Measurements from ENCODE around the gene ACSL1.
"Not testable (repeated sequence)": the region's sequence is repeated elsewhere in the genome, so short reads cannot be mapped to it uniquely, and the experiment has no call there.

Gene ACSL1

DNA sequence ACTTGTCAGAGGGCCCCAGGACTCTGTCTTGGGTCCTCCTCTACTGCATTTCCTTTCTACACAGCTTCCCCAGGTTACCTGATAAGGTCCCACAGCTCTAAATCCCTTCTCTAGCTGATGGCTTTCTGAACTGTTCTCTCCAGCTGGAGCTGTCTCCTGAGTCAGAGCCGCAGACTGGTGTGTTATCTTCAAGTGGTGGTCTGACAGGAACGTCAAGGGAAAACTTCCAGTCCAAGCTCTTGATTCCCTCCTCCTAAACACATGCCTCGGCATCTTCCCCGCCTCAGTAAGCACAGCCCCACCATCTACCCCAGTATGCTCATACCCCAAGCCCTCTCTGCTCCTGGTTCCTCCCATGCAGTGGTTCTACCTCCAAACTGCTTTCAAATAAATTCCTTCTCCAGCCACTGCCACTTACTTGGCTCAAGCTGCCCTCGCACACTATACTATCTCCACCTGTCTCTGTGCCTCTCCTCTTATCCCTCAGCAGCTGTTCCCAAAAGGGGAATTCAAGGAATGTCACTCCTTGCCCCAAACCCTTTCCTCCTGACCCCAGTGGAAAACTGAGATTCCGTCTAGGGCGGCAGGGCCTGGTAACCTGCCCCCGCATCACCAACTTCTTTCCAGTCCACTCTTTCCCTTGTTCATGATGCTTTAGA lies 74.7 kb downstream of the ACSL1 start:
- DNase-seq = no peak

DNA sequence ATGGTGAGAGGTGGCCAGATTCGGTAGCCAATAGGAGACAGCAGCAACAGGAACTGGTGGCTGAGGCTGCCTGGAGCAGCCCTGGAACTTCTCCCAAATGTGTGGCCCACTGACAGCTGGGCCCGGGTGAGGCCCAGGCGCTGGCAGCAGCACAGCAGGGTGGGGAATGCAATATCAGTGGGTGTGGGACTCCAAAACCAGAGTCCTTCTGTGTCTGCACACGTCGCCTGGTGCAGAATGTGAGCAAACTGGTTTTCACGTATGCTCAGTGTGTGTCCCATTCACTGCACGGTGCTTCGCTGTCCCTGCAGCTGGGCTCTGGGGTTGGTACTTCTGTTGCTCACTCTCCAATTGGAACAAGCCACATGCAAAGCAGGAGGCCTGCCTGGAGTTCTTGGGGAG lies 77.5 kb downstream of the ACSL1 start:
- no peak for DNase-seq

DNA sequence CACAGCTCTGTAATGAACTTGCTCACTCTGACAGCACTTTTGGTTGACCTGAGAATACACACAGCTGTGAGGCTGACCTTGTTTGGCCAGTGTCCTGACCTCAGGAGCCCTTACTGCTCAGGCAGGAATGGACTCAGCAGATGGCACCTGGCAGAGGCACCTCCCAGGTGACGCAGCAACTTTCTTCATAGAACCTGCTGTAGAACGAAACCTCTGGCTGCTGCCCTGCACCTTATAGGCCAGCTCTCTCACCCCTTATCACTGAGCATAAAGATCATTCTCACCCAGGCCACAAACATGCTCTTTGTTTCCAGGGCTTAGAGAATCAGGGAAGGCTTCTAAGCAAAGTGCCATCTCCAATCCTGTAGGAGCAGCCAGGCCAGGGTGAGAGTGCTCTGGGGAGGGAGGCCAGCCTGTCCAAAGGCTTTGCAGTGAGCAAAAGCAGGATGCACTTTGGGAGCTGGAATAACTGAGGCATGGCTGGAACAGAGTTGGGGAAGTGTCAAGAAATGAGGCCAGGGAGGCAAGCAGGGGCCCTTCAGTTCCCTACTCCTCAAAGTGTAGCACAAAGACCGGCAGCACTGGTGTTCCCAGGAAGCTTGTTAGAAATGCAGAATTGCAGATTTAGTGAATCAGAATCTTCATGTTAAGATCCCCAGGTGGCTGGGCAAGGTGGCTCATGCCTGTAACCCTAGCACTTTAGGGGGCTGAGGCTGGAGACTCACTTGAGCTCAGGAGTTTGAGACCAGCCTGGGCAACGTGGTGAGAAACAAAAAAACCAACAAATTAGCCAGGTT lies 78.5 kb downstream of the ACSL1 start:
- peak; percentile 24 for DNase-seq

DNA sequence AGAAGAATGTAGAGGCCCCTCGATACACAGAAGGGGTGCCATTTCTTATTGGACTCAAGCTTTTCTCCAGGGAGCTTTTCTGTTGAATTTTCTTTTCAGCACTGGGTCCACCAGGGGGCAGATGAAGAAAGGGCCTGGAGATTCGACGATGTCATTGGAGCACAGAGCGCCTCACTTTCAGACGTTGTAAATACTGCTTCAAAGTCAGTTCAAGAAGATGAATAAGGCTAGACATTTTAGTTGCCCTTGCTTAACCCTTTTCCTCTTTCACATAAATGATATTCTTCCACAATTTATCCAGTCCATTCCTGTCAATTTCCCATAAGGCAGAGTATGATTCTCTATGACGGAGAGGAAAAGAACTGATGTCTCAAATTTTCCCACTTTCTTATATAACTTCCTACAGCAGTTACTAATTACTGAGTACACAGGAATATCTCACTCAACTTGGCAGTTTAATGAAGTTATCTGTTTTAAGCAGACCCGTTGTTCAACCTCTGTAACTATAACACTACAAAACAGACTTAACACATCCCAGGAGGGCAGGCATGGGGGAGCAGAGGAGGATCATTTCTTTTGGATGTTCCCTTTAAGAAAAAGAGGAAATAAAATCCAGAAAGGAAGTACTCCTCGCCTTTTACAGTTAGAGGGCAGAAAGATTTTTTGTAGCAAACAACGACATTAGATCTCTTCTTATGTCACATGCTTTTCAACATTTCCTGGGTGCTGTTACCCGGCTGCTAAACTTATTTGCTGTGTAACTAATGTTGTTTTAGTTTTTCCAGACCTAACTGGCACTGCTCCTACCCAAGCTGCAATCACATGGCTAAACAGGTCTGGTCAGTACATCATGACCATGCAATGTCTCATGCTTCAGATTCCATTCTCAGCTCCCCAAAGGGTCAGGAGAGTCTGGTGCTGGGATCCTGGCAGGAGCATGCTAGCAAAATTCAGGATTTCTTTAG lies 79.7 kb downstream of the ACSL1 start:
- DNase-seq = peak; percentile 63

DNA sequence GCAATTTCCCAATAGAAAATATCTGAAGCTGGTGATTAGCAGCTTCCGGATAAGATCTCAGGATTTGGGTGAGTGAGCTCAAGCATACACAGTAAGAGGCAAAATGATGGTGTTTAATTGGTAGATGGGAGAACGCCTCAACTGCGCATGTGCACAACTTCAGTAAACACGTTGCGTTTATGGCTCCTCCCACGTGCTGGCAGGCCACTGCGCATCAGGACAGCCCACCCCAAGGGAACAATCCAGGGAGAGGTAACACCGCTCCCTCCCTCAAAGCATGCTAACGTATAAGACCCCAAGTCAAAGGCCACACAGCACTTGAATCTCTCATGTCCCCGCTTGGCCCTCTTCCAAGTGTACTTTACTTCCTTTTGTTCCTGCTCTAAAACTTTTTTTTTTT lies 81.5 kb downstream of the ACSL1 start:
- no peak for DNase-seq

DNA sequence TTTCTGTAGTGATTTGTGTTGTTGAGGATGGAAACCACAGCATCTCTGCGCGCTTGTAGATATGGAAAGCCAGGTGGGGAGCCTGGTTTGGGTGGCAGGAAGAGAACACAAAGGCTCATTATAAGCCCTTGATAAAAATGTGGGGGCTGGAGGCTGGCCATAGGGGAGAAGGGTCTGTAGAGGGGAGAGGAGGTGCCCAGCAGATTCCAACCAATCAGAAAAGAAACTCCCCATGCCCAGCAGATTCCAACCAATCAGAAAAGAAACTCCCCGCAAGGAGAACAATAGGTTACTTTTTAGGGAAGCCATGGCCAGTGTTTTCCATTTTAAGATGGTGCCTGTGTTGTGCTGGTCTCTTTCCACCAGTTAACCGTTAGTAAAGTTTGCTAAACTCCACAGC lies 82.1 kb downstream of the ACSL1 start:
- DNase-seq = no peak

- not testable (repeated sequence) for DNase-seq
Observed at GRCh38 chr4:184741651-184742050, 84.1 kb downstream of the ACSL1 start.

- no peak for DNase-seq
Observed at GRCh38 chr4:184740980-184741391, 84.8 kb downstream of the ACSL1 start.

- DNase-seq = not testable (repeated sequence)
Observed at GRCh38 chr4:184739575-184739974, 86.2 kb downstream of the ACSL1 start.

- peak; percentile 8 for DNase-seq
Observed at GRCh38 chr4:184734758-184735157, 91.0 kb downstream of the ACSL1 start.

DNA sequence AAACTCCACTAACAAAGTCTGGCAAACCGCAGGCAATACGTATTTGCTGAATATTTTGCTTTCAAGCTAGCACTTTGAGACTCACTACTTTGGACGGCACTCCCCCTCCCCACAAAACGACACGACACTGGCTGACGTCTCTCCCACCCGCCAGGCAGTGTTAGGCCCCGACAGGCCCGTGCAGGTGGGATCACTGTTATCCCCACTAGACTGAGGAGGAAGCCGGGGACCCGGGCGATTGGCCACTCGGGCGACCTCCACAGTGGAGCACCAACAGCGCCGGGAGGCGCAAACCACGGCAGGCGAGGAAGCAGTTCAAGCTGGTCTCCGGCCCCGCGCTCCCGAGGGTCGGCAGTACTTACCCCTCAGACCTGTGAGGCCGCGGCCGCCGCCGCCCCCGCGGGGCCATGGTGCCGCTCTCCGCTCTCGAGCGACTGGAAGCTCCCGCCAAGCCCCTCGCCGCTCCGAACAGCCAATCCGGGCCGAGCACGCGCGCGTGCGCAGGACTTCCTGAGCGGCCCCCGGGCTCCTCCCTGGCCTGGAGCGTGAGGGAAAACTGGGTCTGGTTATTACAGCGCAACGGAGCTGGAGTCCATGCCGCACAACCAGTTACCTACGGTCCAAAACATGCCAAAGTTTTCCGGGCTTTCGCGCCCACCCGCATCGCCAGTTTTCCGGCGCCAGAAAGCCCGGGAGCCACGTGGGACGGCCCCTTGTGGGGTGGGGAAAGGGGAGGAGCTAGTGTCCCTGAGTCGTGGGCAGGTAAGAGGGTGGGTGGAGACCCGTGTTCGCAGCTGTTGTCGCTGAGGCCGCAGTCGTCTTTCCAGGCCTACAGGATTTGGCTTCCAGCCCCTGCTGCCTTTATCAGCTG lies 91.9 kb downstream of the ACSL1 start, which contains the start of gene CENPU:
Gene CENPU, minus strand, starts transcription at position 443 of the 871 bp plus-strand sequence. Its CDS starts 34 bp downstream, at position 409.
- peak; percentile 92 for DNase-seq

DNA sequence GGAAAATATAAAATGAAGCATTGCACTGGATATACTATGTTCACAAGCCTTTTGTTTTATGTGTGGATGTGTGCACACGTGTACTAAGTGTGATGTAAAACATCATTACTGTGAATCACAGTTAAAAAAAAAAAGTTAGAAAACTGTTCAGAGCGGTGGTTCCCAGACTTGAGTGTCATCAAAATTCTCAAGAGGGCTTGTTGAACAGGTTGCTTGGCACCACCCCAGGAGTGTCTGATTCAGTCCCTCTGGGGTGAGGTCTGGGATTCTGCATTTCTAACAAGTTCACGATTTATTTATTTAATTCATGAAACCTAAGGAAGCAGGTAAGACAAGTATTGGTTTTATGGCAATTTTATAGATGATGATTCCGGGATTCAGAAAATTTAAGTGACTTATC lies 93.6 kb downstream of the ACSL1 start:
- peak; percentile 16 for DNase-seq

- no peak for DNase-seq
Observed at GRCh38 chr4:184731056-184731455, 94.7 kb downstream of the ACSL1 start.

DNA sequence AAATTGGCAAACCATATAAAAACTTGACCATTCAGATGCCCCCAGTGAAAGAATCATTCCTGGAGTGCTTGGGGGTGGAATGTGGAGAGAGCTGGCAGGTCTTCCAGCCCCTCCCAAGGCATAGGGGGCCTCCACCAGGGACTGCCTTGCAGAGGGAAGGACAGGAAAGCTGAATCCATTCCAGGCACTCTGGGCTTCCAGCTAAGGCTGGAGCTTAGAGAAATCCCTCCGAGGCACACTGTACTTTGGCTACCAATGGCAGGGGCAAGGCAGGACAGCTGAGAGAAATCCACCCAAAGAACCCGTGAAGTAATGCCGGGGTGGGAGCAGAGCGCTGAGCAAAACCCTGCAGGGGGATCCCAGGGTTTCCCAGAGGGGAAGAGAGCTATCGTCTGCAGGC lies 95.8 kb downstream of the ACSL1 start:
- no peak for DNase-seq

DNA sequence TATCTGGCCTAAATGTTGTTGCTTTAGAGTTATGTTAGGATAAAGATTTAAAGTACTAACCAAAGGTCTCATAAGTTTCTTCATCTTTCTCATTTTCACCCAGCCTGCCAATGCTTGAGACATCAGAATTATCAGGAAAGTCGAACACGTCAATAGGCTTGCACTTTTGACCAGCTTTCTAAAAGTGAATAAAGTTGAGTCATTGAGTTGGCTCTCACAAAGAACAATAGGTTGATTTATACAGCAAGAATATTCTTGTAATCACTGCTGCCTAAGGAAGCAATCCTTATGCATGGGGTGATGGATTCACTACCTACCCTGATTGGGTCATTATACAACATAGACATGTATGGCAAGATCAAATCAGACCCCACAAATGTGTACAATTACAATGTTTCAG lies 96.9 kb downstream of the ACSL1 start:
- no peak for DNase-seq

DNA sequence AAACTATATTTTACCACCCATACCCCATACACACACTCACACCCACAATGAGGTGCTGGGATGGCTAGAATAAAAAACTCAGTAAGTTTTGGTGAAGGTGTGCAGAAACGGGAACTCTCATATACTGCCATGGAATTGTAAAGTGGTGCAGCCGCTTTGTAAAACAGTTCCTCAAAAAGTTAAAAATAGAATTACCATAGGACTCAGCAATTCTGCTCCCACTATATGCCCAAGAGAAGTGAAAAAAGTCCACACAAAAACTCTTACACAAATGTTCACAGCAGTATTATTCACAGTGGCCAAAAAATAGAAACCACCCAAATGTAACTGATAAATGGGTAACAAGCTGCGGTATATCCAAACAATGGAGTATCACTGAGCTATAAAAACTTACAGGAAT lies 98.3 kb downstream of the ACSL1 start:
- no peak for DNase-seq

DNA sequence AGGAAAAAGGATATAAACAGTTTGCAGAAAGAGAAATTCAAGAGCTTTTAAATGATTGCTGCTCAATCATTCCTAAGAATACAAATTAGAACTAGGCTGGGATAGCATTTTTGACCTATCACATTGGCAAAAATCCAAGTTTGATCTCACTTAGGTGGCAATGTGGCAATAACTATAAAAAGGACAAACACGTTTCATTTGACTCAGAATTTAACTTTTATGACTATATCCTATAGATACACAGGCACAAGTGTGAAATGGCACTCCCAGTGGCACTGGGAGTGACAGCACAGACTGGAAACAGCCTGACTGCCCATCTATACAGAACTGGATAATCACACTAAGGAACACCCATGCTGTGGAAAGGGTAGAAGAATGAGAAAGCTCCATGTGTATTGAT lies 103.0 kb downstream of the ACSL1 start:
- DNase-seq = no peak

DNA sequence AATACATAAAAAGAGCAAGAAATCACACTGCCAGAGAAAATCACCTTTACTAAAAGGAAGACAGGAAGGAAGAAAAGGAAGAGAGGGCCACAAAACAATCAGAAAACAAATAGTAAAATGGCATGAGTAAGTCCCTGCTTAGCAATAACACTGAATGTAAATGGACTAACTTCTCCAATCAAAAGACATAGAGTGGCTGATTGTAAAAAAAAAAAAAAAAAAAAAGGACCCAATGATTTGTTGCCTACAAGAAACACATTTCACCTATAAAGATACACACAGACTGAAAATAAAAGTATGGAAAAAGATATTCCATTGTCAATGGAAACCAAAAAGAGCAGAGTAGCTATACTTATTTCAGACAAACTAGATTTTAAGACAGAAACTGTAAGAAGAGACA lies 104.5 kb downstream of the ACSL1 start:
- no peak for DNase-seq

- no peak for DNase-seq
Observed at GRCh38 chr4:184719407-184719806, 106.4 kb downstream of the ACSL1 start.

- no peak for DNase-seq
Observed at GRCh38 chr4:184715526-184715925, 110.2 kb downstream of the ACSL1 start.

DNA sequence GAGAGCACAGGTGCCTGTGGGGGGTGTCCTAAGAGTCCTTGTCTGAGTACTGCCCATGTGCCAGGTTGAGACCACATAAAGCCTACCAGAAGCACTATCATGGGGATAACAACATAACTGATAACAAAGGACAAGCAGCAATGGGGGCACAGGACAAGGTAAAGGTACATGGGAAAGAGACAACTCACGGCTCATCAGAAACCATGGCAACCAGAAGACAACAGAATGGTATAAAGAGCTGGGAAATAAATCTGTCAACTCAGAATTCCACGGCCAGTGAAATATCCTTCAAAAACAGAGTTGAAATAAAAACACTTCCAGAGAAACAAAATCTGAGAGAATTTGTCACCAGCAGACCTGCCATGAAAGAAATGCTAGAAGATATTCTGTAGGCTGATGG lies 111.9 kb downstream of the ACSL1 start:
- no peak for DNase-seq

DNA sequence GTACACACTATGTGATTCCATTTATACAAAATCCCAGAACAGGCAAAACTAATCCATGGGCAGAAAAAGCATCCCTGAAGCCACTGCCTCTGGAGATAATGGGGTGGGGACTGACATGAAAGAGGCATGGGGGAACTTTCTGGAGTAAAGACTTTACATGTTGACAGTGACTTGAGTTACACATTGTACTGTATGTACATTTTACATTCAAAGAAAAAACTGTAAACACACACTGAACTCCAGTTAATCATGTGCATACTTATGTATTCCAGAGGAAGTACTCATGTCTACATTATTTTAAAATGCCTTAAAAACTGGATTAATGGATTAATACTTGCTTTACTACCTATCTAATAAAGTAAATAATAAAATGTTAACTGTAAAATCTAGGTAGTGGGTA lies 113.4 kb downstream of the ACSL1 start:
- DNase-seq = no peak
